ENCODE measurements around the gene RTL1.
A peak's percentile ranks its signal among the peaks of the same experiment; 100 is the strongest.

RTL1 gene

DNA sequence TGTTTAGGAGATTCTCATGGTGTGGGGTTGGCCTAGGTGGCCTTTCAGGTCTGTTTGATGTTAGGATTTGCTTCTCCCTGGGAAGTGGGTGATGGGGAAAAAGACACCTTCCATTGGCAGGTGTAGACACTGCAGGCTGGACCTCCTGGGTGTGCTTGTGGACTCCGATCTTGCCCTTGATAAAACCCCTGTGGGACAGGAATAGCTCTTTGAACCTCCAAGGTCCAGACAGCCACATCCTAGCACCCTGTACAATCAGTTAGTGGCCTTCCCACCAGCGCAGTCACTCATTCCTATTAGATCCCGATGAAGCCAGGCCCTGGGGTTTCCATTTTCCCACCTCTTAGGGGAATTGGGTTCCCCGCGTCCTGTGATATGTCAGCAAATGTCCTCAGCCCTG lies 49.1 kb downstream of the RTL1 start:
- no peak for DNase-seq (ENCODE audit: insufficient read length, low spot score)
- FAIRE-seq, result no peak

DNA sequence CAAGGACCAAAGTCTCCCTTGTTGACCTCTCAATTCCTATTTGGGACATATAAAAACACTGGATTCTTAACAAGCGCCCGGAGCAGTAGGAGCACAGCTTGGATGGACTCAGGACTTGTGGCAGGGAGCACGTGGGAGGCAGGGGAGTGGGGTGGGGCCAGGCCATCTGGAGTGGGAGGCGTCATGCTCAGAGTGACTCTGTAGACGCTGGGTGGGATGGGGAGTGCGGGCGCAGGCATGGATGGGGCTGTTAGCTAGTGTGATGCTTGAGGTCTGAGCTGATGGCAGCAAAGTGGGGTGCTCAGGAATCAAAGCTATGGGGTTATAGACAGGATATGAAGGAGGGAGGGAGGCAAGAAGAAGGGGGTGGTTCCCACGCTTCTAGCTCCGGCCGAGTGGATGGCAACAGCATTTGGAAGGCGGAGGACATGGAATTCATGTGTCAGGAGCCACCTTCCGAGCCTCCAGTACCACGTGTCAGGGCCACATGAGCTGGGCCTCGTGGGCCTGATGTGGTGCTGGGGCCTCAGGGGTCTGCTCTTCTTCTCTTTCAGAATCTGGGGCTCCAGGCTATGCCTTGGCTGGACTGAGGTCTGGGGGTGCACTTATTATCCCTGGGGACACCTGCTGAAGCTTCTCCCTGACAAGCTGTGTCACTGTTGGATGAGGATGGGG lies 51.4 kb downstream of the RTL1 start:
- no peak for DNase-seq (ENCODE audit: insufficient read length, low spot score)
- no peak for FAIRE-seq

GRCh38 chr14:100851586-100851916 lies 52.0 kb downstream of the RTL1 start:
- FAIRE-seq (no peak), DNase-seq (ENCODE audit: insufficient read length, low spot score) (no peak)

DNA sequence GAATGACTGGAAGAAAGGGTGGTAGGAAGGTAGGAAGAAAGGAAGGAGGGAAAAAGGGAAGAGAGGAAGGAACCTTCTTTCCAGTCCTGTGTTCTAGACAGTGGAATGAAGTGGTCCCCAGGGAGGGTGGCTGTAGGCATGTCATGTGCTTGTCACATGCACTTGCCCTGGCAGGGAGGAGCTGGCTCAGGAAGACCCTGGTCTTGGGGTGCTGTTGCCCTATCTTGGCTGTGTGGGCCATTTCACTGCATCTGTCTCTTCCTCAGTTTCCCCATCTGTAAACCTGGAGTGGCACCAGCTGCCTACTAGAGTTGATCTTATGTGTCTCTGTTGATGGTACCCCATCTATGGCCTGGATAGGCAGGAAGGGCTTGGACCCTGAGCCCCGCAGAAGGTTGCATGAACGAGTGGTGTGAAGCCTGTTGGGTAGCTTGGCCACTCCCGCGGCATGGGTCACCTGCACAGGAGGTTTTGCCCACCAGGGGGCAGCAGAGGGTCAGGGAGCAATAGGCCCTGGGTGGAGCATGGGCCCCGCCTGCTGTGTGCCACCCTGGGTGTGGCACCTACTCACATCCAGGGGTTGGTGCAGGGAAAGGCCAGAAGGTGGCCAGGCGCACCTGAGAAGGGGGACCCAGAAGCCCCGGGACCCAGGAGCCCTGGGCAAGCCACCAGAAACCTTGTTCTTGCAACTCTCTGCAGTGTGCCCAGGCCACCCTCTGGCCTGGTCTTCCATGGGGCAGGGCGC lies 52.5 kb downstream of the RTL1 start:
- peak; percentile 57 for DNase-seq (ENCODE audit: insufficient read length, low spot score)
- no peak for FAIRE-seq

DNA sequence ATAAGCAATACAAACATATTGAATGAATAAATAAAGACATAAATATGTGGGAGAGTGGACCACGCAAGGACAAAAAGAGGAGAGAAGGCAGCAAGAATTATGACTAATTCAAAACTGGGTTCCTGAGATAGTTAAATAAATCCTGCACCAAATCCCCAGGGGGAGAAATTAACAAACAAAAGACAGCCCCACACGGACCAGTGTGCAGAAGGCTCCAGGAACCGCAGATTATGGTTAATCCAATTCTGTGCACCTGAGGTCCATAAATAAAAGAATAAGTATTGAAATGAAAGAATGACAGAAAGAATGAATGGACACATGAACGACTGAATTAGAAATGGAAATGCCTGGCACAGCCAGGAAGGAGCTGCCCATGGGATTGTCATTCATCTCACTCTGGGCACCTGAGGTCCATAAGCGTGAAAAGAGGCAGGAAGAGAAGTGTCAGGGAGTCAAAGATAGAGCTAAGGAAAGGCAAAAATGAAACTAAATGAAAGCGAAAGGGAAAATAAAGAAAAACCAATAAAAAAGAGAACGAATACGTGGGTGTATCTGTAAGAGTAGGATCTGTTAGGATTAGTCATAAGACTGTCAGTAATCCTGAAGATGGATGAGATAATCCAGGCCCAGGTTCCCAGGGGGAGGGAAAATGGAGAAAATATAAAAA lies 54.3 kb downstream of the RTL1 start:
- FAIRE-seq, result no peak

GRCh38 chr14:100846309-100846859 lies 57.1 kb downstream of the RTL1 start:
- FAIRE-seq (no peak), DNase-seq (ENCODE audit: insufficient read length, low spot score) (no peak)

More for the DNA sequence above, 54.3 kb downstream of the RTL1 start:
- DNase-seq (ENCODE audit: insufficient read length, low spot score), result no peak

DNA sequence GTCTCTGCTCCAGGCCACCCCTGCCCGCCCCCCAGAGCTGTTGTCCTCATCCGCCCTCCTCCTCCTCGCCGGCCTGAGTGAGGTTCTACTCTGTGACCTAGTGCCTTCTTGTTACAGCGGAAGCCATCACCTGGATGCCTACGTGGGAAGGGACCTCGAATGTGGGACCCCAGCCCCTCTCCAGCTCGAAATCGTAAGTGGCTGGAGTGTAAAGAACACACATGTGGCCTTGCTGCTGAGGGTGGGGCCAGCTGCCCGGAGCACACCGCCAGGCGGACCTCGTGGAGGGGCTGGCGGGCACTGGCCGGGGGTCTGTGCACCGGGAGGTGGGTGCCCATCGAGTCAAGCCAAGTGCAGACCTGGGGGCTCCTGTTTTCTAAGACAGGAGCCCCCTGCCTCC lies 58.2 kb downstream of the RTL1 start:
- DNase-seq (ENCODE audit: insufficient read length, low spot score) (no peak), FAIRE-seq (no peak)

DNA sequence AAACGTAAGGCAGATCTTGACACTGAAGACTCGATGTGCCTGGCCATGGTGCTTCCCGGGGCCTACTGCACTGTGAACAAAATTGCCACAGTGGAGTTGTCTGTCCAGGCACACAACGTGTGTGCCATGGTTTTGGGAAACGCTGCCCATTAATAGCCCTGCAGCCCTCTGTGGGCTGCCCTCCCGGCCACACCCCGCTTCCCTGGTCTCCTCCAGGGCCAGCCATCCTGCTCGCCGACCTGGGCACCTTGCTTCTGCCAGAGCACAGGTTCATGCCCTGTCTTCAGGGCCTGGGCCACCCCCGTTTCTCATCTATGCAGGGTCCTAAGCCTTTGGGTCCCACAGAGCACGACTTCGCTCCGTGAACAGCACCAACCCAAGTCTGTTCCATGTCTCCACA lies 58.7 kb downstream of the RTL1 start:
- no peak for FAIRE-seq
- no peak for DNase-seq (ENCODE audit: insufficient read length, low spot score)

- no peak for DNase-seq (ENCODE audit: insufficient read length, low spot score)
- no peak for FAIRE-seq
Measured at GRCh38 chr14:100844421-100844820, 59.1 kb downstream of the RTL1 start.

GRCh38 chr14:100844082-100844408 lies 59.5 kb downstream of the RTL1 start:
- DNase-seq (ENCODE audit: insufficient read length, low spot score), result no peak
- FAIRE-seq, result no peak

DNA sequence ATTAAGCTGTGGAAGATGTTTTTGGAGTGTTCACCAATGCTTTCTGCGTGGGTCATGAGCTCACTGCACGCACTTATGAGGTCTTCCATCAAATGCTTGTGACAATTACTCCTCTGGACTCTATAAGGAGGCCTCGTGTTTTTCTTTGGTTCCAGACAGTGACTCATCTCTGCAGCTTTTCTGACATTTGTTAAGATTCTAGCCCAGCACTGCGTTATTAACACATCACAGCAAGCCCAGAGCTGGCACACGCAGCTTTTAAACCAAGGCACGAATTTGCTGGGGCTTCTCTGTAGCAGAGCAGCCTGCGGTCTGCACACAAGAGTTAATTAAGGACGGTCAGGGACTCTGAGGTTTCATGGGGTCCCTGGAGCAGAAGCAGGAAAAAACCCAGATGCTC lies 60.7 kb downstream of the RTL1 start:
- no peak for FAIRE-seq

GRCh38 chr14:100841761-100842403 lies 61.6 kb downstream of the RTL1 start:
- DNase-seq (ENCODE audit: insufficient read length, low spot score) (no peak), FAIRE-seq (no peak)

More for the DNA sequence above, 60.7 kb downstream of the RTL1 start:
- DNase-seq (ENCODE audit: insufficient read length, low spot score), result no peak

DNA sequence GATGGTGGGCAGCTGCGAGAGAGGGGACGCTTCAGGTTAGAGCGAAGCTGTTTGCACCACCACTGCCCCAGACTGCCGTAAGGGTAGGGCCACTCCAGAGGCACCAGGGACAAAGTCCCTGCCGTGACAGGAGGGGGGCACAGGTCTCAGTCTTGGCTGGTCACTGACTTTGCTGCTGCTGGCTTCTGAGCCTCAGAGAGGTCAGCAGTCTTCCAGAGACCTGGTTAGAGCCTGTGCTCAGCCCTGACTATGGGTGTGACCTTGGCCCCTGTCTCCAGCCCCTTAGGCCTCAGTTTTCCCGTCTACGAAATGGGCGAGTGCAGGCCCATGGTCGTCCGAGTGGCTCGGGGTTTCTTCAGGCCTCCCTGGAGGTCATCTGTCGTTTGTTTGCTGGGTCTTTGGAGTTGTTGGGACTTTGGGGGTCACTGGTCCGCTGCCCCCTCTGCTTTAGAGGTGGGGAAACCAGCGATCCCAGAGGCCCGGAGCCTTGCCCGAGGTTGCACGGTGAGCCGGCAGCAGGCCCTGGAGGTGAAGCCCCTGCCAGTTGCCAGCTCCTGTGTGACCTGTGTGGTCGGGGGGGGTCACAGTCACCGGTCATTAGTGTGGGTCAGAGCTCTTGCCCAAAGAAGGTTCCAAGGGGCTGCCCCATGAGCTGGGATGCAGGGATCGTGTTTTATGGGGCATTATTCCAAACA lies 62.3 kb downstream of the RTL1 start:
- DNase-seq (ENCODE audit: insufficient read length, low spot score), result no peak
- no peak for FAIRE-seq

DNA sequence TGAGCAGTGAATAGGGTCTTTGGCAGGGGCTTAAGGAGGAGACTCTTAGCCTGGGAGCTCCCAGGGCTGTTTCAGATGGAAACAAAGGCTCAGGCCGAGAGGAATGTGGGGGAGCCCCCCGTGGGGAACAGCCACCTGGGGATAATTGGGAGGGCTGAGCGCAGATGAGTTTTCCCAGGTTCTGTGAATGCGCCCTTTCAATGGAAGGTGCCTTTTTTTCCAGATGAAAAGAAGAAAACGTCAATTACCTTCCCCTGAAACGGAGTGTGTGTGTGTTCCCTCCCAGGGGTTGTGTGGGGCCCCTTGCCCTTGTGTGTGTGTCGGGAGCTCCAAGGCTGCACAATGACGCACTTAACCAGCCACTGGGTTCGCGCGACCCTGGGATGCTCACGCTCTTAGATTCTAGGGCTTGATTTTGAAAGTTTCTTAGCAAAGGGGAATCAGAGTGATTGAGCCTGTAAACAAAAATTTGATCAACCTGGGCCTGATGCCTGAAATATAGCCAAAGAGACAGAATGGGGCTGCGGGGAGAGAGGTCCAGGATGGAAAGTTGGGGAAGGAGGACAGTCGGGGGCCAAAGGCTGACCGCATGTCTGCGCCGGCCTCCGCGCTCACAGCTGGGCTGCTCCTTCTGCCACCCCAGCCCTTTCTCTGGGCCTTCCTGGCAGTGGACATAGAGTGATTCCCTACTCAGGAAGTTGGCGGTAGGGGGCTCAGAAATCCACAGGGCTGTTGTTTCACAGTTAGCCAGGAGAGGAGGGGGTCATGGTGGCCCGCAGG lies 63.0 kb downstream of the RTL1 start:
- FAIRE-seq, result no peak
- DNase-seq (ENCODE audit: insufficient read length, low spot score), result no peak

DNA sequence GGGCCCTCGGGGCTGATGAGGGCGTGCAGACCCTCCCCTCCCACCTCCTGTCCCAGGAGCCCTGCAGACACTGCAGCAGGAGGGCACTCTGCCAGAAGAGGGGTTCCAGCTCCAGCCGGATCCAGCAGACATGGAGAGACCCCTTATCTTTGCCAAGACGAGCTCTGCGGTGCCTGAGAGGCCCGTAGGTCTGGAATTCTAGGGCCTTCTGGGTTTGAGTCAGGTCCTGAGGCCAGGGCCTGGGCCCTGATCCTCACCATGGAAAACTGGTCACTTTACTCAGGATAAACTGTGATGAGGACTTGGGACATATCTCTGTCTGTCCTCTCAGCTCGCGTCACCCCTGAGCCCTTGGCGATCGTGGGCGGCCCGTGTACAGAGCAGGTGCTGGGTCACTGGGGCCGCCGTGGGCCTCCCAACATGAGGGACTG lies 63.8 kb downstream of the RTL1 start:
- FAIRE-seq (no peak), DNase-seq (ENCODE audit: insufficient read length, low spot score) (no peak)

DNA sequence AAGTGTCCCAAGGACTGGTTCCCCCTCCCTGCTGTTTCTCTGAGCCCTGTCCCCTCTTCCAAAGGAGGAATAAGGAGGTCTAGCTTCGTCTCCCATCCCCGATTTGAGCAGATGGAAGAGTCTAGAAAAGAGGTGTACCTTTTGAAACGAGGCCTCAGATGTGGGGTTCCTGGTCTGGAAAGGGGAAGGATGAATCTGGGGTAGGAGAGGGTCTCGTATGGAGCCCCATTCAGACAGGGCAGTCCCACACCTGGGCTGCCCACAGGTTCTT lies 64.3 kb downstream of the RTL1 start:
- FAIRE-seq (no peak), DNase-seq (ENCODE audit: insufficient read length, low spot score) (no peak)

DNA sequence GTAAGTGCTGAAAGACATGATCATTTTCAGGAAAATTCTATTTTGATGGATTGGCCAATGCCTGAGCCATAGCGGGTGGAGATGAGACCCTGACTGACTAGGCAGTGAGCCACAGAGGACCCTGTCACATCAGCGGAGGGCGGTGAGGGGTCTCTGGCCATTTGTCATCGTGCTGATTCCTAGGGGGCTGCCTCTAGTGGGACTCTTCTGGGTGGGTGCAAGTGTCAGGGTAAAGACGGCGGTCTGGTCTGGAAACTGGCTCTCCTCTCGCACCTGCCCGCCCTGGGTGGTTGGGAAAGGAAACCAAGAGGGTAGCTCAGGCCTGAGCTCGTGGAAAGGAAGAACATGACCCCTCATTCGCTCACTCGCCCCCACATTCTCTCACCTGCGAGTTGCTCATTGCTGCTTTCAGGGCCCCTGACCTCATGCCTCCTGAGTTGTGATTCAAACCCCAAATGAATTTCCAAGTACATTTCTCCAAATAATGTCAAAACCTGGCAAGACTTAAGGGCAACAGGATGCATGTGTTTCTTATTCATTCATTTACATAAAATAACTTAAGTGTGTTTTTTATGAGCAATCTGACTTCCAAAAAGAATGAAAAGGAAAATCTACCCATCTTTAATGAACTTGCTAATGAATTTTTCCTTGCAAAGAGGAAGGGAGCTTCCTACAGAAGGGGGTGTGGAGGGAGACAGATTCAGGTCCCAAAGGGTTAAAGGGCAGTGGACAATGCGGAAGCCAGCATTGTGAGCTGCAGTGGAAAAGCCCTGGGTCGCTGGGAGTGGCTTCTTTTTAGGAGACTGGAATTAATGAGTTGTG lies 64.8 kb downstream of the RTL1 start:
- no peak for DNase-seq (ENCODE audit: insufficient read length, low spot score)
- FAIRE-seq, result no peak

DNA sequence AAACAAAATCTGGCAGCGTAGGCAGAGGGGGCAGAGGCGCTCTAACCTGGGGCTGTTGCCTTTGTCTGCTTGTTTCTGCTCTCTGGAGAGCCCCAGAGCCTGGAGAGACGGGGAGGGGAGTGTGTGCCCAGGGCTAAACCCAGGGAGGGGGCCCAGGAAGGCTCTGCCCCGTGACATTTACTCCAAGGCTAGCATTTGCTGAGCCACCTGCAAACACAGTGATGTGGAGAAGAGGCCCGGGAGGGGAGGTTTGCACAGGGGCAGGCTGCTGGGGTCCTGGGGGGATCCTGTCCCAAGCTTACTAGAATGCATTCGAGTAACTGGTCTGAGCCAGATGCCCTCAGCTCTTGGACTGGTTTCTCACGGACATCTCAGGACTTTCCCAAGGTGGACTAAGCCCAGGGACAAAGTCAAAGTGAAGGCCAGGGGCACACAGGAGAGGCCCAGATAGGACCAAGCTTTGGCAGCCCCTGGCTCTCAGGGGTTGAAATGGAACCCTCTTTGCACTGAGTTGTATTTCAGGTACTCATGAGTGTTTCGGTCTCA lies 65.6 kb downstream of the RTL1 start:
- DNase-seq (ENCODE audit: insufficient read length, low spot score), result no peak
- no peak for FAIRE-seq
